Endothelial cell (in vitro differentiated cells): ENCODE measurements around the gene DPH3. TPM values are rescaled to one million over a fixed set of nuclear protein-coding genes. Genes with fewer than 3 reads are reported as not detected.

Source experiments
- DNase-seq: peaks from one replicate; pipeline ENCODE4 v3.0.0; 2021; ENCODE audit warnings: low spot score
- H3K27ac Mint-ChIP-seq: one replicate; pipeline ENCODE4 v1.8.0; 2021; ENCODE audit warnings: mixed read lengths, inconsistent platforms; ENCODE audit not compliant: unreplicated experiment
- H3K27me3 Mint-ChIP-seq: one replicate; pipeline ENCODE4 v1.8.0; 2021; ENCODE audit warnings: mild to moderate bottlenecking, moderate library complexity, mixed read lengths, inconsistent platforms; ENCODE audit not compliant: unreplicated experiment
- H3K36me3 Mint-ChIP-seq: one replicate; pipeline ENCODE4 v1.8.0; 2021; ENCODE audit warnings: mild to moderate bottlenecking, low read depth, mixed read lengths, inconsistent platforms; ENCODE audit not compliant: unreplicated experiment
- H3K4me1 Mint-ChIP-seq: one replicate; pipeline ENCODE4 v1.8.0; 2021; ENCODE audit warnings: mild to moderate bottlenecking, mixed read lengths, inconsistent platforms; ENCODE audit not compliant: unreplicated experiment
- H3K4me3 Mint-ChIP-seq: one replicate; pipeline ENCODE4 v1.8.0; 2021; ENCODE audit warnings: mild to moderate bottlenecking, mixed read lengths, inconsistent platforms; ENCODE audit not compliant: unreplicated experiment
- H3K9me3 Mint-ChIP-seq: one replicate; pipeline ENCODE4 v1.8.0; 2021; ENCODE audit warnings: mixed read lengths, inconsistent platforms; ENCODE audit not compliant: unreplicated experiment
- total RNA-seq: library from RNA; stranded (reverse); fragmentation: NEBNext Ultra II Directional; extraction: Animal tissue kit (Norgen Biotek cat#: 25700); gene quantifications from one replicate; pipeline ENCODE4 v1.2.1, GENCODE V29; 2021; ENCODE audit not compliant: unreplicated experiment
- TF ChIP-seq, protein P1 (sequence below): fragments of 200-600 bp; sonication (generic); IDR thresholded peaks from one replicate; pipeline ENCODE4 v1.5.0; 2021; ENCODE audit warnings: antibody characterized with exemption; ENCODE audit not compliant: unreplicated experiment

Gene DPH3
- total RNA-seq, 1 donor from 2014 or later, result 33.3 TPM

GRCh38 chr3:16299746-16300145 lies 35.0 kb upstream of the DPH3 start:
- Mint-ChIP-seq H3K36me3 (peaks cover 50% of the 10 kb centered on the region), H3K4me1 (peaks cover 19% of the 10 kb centered on the region), H3K4me3 (no peak overlapping the region), H3K27ac (no peak overlapping the region), H3K9me3 (no peaks in the 10 kb centered on the region), H3K27me3 (no peaks in the 10 kb centered on the region)
- DNase-seq, result no peak
- TF ChIP-seq, protein P1, sequence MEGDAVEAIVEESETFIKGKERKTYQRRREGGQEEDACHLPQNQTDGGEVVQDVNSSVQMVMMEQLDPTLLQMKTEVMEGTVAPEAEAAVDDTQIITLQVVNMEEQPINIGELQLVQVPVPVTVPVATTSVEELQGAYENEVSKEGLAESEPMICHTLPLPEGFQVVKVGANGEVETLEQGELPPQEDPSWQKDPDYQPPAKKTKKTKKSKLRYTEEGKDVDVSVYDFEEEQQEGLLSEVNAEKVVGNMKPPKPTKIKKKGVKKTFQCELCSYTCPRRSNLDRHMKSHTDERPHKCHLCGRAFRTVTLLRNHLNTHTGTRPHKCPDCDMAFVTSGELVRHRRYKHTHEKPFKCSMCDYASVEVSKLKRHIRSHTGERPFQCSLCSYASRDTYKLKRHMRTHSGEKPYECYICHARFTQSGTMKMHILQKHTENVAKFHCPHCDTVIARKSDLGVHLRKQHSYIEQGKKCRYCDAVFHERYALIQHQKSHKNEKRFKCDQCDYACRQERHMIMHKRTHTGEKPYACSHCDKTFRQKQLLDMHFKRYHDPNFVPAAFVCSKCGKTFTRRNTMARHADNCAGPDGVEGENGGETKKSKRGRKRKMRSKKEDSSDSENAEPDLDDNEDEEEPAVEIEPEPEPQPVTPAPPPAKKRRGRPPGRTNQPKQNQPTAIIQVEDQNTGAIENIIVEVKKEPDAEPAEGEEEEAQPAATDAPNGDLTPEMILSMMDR, result no peak

GRCh38 chr3:16298891-16299290 lies 34.1 kb upstream of the DPH3 start:
- Mint-ChIP-seq H3K4me3 (no peak overlapping the region), H3K36me3 (peaks cover 47% of the 10 kb centered on the region), H3K27ac (no peak overlapping the region), H3K27me3 (no peaks in the 10 kb centered on the region), H3K4me1 (peaks cover 13% of the 10 kb centered on the region), H3K9me3 (no peaks in the 10 kb centered on the region)
- TF ChIP-seq, protein P1, result no peak
- no peak for DNase-seq

DNA sequence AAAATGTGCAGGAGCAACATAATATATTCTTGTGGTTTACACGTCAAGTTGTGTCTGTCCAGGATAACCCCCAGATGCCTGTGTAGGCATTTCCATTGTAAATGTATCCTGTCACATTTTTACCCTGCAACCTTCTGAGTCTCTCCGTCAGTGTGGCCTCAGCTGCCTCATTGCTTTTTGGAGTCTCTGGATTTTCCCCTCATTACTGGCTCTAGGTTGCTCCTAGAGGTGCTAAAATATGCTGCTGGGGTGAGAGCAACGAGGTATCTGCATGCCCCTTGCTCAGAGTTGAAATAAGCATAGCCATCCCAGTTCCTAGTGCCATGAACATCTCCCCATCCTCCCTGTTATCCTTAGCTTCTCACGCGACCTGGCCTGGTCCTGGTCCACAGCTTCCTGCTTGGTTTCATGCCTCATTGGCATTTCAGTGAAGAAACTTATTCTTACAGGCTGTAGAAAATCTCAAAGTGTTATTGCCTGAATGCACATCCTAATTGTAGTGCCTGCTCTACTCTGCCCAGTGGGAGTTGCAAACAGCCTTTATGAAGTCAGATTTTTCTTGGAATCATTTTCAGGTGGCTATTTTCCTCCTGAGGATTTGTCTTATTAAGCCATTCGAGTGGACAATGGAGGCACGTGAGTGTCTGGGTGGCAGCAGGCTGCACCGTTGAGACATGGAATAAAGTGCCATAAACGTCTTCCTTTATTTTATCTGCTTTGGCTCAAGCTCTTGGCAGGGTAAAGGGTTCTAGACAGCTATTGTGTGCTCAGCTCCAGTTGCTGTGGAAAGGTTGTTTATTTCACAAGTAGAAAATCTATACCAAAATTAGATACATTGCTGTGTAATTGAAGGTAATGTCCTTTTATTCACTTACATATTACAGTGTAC lies 33.5 kb upstream of the DPH3 start:
- Mint-ChIP-seq H3K27me3 (no peaks in the 10 kb centered on the region), H3K36me3 (peaks cover 47% of the 10 kb centered on the region), H3K27ac (no peak overlapping the region), H3K4me1 (peaks cover 13% of the 10 kb centered on the region), H3K4me3 (no peak overlapping the region), H3K9me3 (no peaks in the 10 kb centered on the region)
- TF ChIP-seq, protein P1, result no peak
- no peak for DNase-seq

DNA sequence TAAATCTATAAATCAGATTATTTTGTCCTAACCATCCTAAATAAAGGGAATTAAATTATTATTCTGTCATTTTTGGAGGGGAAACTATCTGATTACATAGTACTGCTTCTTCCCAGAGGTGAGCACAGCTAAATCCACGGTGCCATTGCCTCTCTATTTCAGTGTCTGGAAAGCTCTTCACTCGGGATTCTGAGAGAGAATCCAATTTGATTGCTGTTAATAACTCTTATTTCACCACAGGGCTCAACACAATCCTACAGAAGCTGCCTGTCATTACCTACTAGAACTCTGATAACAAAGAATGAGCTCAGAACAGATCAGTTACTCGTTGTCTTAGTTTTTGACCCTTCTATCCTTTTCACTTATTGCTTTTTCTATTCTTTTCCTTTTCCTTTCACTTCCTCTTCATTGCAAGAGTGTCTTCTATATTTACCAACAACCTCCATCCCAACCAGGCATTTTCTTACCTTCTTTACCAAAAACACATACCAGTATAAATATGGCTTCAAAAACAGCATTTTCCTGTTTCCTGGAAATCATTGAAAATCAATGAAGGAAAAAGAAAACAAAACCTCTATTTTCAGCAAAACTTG lies 30.7 kb upstream of the DPH3 start:
- TF ChIP-seq, protein P1, result no peak
- Mint-ChIP-seq H3K27me3 (no peaks in the 10 kb centered on the region), H3K27ac (no peak overlapping the region), H3K9me3 (no peaks in the 10 kb centered on the region), H3K36me3 (peaks cover 49% of the 10 kb centered on the region), H3K4me1 (peaks cover 14% of the 10 kb centered on the region), H3K4me3 (no peak overlapping the region)
- no peak for DNase-seq

GRCh38 chr3:16294844-16295243 lies 30.1 kb upstream of the DPH3 start:
- peaks cover 15% of the 10 kb centered on the region for H3K4me1 Mint-ChIP-seq
- DNase-seq, result no peak
- H3K27ac Mint-ChIP-seq, result no peak overlapping the region
- no peaks in the 10 kb centered on the region for H3K27me3 Mint-ChIP-seq
- H3K9me3 Mint-ChIP-seq, result no peaks in the 10 kb centered on the region
- H3K36me3 Mint-ChIP-seq, result peaks cover 49% of the 10 kb centered on the region
- TF ChIP-seq, protein P1, result no peak
- no peak overlapping the region for H3K4me3 Mint-ChIP-seq
